VCaP (cell line): ENCODE data around the gene CPXM2.

Experiments used
- H3K27ac ChIP-seq: fragments of 450-650 bp; 2 replicates; pipeline ENCODE4 v1.5.1; 2017
- TF ChIP-seq, protein P1 (sequence below): fragments of 450-650 bp; conservative IDR thresholded peaks from 2 replicates; pipeline ENCODE4 v1.5.1; 2017; ENCODE audit warnings: mild to moderate bottlenecking, moderate library complexity

The CPXM2 gene

GRCh38 chr10:123786896-123787295, 104.7 kb downstream of the CPXM2 start:
- no peak overlapping the region for H3K27ac ChIP-seq
- TF ChIP-seq, protein P1, sequence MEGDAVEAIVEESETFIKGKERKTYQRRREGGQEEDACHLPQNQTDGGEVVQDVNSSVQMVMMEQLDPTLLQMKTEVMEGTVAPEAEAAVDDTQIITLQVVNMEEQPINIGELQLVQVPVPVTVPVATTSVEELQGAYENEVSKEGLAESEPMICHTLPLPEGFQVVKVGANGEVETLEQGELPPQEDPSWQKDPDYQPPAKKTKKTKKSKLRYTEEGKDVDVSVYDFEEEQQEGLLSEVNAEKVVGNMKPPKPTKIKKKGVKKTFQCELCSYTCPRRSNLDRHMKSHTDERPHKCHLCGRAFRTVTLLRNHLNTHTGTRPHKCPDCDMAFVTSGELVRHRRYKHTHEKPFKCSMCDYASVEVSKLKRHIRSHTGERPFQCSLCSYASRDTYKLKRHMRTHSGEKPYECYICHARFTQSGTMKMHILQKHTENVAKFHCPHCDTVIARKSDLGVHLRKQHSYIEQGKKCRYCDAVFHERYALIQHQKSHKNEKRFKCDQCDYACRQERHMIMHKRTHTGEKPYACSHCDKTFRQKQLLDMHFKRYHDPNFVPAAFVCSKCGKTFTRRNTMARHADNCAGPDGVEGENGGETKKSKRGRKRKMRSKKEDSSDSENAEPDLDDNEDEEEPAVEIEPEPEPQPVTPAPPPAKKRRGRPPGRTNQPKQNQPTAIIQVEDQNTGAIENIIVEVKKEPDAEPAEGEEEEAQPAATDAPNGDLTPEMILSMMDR: no peak

- TF ChIP-seq, protein P1: no peak
- H3K27ac ChIP-seq: no peak overlapping the region
Observed at GRCh38 chr10:123786306-123786705, 105.3 kb downstream of the CPXM2 start.

DNA sequence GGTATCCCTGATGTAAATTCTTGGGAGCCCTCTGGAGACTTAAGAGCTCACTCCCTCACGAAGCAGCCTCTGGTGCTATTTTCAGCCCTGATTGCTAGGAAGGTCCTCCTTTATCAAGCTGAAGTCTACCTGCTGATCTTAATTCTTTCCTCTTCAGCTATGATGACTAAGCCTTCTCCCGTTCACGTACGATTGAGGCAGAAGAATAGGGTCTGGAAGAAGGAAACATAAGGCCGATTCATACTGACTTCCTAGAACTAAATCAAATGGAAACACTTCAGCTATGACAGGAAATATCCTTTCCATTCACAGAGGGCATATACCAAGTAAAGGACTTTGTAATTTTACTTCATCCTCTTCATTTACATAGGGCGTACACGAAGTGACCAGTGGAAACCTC, 107.0 kb downstream of the CPXM2 start:
- TF ChIP-seq, protein P1: no peak
- H3K27ac ChIP-seq: no peak overlapping the region

DNA sequence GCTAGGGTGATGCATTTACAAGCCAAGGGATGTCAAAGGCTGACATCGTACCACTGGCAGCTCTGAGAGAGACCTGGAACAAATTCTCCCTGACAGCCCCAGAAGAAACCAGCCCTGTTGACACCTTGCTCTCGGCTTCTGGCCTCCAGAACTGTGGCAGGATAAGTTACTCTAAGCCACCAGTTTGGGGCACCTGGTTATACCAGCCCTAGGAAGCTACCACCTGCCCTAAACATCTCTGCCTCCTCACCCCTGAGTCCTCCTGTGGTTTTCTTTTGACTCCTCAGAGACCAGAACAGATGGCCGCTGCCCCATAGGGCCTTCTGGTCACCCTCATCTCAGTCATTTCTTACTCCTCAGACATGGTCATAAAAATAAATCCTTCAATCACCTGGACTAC, 107.4 kb downstream of the CPXM2 start:
- H3K27ac ChIP-seq: no peak overlapping the region
- TF ChIP-seq, protein P1: no peak

- TF ChIP-seq, protein P1: no peak
- no peak overlapping the region for H3K27ac ChIP-seq
Observed at GRCh38 chr10:123783296-123783695, 108.3 kb downstream of the CPXM2 start.

DNA sequence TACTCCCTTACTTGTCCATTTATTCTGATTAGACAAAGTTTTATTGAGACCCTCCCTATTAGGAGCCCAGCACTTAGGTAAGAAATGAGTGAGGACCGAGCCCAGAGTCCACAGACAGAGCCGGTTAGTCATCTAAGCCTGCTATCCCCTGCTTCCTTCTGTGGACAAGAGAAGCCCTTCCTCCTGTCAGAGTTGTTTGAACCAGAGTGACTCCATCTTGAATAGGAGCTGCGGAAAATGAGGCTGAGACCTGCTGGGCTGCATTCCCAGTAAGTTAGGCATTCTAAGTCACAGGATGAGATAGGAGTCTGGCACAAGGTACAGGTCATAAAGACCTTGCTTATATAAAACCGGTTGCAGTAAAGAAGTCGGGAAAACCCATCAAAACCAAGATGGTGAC, 109.1 kb downstream of the CPXM2 start:
- no peak overlapping the region for H3K27ac ChIP-seq
- TF ChIP-seq, protein P1: no peak

DNA sequence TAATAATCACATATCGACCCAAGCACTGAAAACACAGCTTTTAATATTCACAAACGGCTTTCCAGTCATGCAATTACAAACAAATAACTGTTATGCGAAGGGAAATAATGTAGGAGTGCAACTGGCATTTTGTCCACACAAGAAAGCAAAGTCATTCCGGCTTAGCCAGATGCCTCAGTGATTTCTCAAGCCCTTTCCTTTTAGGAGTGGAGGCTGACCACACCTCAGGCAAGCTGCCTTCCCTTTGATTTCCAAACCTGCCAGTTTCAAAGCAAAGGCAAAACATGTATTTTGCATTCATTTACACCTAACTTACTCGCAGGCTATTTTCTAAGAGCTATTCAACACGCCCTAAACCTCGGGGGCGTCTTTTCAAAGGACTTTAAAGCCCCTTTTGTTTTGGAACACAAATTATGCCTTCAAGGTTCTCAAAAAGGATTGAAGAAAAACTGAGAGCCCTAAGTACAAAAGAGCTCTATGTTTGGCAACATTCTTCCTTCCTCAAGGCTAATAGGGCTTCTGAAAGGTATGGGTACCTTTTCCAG, 109.6 kb downstream of the CPXM2 start:
- no peak overlapping the region for H3K27ac ChIP-seq
- TF ChIP-seq, protein P1: no peak
